ENCODE results near the gene DENND4B. TPM values are rescaled to one million over a fixed set of nuclear protein-coding genes. Genes with fewer than 3 reads are reported as not detected.

Gene DENND4B, protein sequence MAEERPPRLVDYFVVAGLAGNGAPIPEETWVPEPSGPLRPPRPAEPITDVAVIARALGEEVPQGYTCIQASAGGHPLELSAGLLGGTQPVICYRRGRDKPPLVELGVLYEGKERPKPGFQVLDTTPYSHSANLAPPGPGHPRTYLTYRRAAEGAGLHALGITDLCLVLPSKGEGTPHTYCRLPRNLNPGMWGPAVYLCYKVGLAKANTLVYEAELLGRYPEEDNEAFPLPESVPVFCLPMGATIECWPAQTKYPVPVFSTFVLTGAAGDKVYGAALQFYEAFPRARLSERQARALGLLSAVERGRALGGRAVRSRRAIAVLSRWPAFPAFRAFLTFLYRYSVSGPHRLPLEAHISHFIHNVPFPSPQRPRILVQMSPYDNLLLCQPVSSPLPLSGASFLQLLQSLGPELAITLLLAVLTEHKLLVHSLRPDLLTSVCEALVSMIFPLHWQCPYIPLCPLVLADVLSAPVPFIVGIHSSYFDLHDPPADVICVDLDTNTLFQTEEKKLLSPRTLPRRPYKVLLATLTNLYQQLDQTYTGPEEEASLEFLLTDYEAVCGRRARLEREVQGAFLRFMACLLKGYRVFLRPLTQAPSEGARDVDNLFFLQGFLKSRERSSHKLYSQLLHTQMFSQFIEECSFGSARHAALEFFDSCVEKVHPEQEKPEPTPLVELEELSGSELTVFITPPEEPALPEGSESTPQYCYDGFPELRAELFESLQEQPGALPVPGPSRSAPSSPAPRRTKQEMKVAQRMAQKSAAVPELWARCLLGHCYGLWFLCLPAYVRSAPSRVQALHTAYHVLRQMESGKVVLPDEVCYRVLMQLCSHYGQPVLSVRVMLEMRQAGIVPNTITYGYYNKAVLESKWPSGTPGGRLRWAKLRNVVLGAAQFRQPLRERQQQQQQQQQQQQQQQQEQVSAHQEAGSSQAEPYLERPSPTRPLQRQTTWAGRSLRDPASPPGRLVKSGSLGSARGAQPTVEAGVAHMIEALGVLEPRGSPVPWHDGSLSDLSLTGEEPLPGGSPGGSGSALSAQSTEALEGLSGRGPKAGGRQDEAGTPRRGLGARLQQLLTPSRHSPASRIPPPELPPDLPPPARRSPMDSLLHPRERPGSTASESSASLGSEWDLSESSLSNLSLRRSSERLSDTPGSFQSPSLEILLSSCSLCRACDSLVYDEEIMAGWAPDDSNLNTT (N-terminal part only)
- 18.7 and 28.3 TPM in 2 replicates for total RNA-seq

GRCh38 chr1:153946622-153947241, at the start of gene DENND4B:
TSS of gene DENND4B (minus strand) at chr1:153946718. CDS start at chr1:153944374, 2,344 bp downstream.

GRCh38 chr1:153990468-153991150, 44.1 kb upstream of the DENND4B start, which contains the start of gene RPS27:
TSS of gene RPS27 (plus strand) at chr1:153990762. CDS start at chr1:153990797, 35 bp downstream.

GRCh38 chr1:153985941-153986761, 39.6 kb upstream of the DENND4B start, which contains the start of gene RAB13:
TSS of gene RAB13 (minus strand) at chr1:153986339. CDS start at chr1:153986236, 103 bp downstream.

DNA sequence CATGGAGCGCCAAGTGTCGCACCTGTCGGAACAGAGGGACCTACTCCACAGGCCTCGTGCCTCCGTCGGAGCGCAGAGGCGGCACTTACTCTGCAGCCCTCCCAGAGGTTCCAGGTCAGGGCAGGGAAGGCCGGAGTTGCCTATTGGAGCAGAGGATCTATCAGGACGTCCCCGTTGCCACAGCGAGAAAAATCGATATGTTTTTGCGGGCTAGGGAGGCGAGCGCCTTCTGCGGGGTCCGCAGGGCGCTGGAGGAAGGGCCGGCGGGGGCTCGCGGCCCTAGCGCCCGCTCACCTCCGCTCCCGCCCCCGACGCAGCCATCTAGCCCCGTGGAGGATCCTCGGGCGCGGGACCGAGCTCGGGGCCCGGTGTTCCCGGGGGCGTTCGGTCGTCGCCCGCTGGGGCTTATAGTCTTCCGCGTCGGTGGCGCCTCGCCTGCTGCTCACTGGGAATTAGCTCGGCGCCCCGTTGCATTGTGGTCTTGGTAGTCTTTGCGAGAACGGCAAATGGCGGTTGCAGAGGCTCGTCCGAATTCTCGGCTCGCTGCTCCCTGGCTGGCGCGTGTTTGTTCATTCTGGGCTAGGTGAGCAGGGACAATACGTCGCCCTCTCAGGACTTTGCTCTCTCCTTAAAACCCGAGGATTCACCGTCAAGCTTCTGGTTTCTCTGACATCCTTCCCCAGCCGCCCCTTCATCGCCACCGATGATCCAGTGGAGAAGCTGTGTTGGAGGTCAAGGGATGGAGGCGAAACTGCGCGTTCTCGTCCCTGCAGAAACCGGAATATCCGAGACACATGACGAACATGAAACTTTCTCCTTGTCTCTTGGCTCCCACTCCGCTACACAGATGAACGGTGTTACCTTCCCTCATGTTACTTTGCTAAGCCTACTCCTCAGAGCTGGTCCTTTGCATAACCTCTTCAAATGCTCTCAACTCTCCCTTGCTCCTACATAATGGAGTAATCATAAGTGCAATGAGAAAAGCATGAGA, 31.0 kb upstream of the DENND4B start, which contains the start of gene JTB:
TSS of gene JTB (minus strand) at position 425 of the 991 bp plus-strand sequence. CDS start at position 3, 422 bp downstream.

GRCh38 chr1:153967107-153967999, 20.8 kb upstream of the DENND4B start, which contains the start of gene CREB3L4:
TSS of gene CREB3L4 (plus strand) at chr1:153967902. CDS start at chr1:153968526, 624 bp downstream.

GRCh38 chr1:153963030-153963849, 16.7 kb upstream of the DENND4B start, which contains the start of gene SLC39A1:
TSS of gene SLC39A1 (minus strand) at chr1:153963537. CDS start at chr1:153962715, 822 bp downstream.

GRCh38 chr1:153958111-153958960, 11.8 kb upstream of the DENND4B start, which contains the start of gene CRTC2:
TSS of gene CRTC2 (minus strand) at chr1:153958612. CDS start at chr1:153958497, 115 bp downstream.

GRCh38 chr1:153922972-153923925, 23.3 kb downstream of the DENND4B start, which contains the start of gene GATAD2B:
TSS of gene GATAD2B (minus strand) at chr1:153922972. CDS start at chr1:153828347, 94,625 bp downstream.

Other genes starting within 250 kb of the DENND4B start
- 18.9 and 20.7 TPM in 2 replicates for gene INTS3, start 218.7 kb downstream of the DENND4B start, total RNA-seq
- gene SLC27A3, start 171.3 kb downstream of the DENND4B start, total RNA-seq = 5.0 and 8.4 TPM in 2 replicates
- 6.3 and 22.8 TPM in 2 replicates for gene GATAD2B, start 23.7 kb downstream of the DENND4B start, total RNA-seq
- 8.5 and 19.4 TPM in 2 replicates for gene CRTC2, start 11.9 kb upstream of the DENND4B start, total RNA-seq
- gene SLC39A1, start 16.8 kb upstream of the DENND4B start, total RNA-seq = 115 and 153 TPM in 2 replicates
- gene CREB3L4, start 21.2 kb upstream of the DENND4B start, total RNA-seq = 10.2 and 29.1 TPM in 2 replicates
- 249 and 263 TPM in 2 replicates for gene JTB, start 31.0 kb upstream of the DENND4B start, total RNA-seq
- 52.4 and 103 TPM in 2 replicates for gene RAB13, start 39.6 kb upstream of the DENND4B start, total RNA-seq
- gene RPS27, start 44.0 kb upstream of the DENND4B start, total RNA-seq = 2,589 and 3,794 TPM in 2 replicates
- gene NUP210L, start 208.4 kb upstream of the DENND4B start, total RNA-seq = not detected in 2 replicates
- 240 and 554 TPM in 2 replicates for gene TPM3, start 245.4 kb upstream of the DENND4B start, total RNA-seq